LHCN-M2 (cell line): ENCODE data around the gene C5orf34. TPM values are rescaled to one million over a fixed set of nuclear protein-coding genes. Genes with fewer than 3 reads are reported as not detected.
"Not testable (repeated sequence)": the region's sequence is repeated elsewhere in the genome, so short reads cannot be mapped to it uniquely, and the experiment has no call there.

Experiments
- DNase-seq: peaks from one replicate; pipeline ENCODE4 v3.0.0-alpha.2; 2012; ENCODE audit warnings: low read depth
- total RNA-seq: library from RNA; depleted of rRNA; stranded (reverse); fragments of >200 nt; gene quantifications from 2 replicates; pipeline ENCODE4 v1.2.3, GENCODE V29; 2014

Gene C5orf34
- total RNA-seq, 1 experiment from 2014 or later: 11.0 TPM

- DNase-seq: peak; percentile 64
Measured at GRCh38 chr5:43514471-43514815, 505 bp downstream of the C5orf34 start.

GRCh38 chr5:43514025-43514424, 923 bp downstream of the C5orf34 start:
- DNase-seq: no peak

DNA sequence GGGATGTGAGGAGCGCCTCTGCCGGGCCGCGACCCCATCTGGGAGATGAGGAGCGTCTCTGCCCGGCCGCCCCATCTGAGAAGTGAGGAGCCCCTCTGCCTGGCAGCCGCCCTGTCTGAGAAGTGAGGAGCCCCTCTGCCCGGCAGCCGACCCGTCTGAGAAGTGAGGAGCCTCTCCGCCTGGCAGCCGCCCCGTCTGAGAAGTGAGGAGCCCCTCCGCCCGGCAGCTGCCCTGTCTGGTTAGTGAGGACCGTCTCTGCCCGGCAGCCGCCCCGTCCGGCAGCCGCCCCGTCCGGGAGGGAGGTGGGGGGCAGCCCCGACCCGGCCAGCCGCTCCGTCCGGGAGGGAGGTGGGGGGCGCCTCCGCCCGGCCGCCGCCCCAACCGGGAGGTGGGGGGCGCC, 3.9 kb downstream of the C5orf34 start:
- not testable (repeated sequence) for DNase-seq

- DNase-seq: no peak
Measured at GRCh38 chr5:43498581-43498980, 16.4 kb downstream of the C5orf34 start.

DNA sequence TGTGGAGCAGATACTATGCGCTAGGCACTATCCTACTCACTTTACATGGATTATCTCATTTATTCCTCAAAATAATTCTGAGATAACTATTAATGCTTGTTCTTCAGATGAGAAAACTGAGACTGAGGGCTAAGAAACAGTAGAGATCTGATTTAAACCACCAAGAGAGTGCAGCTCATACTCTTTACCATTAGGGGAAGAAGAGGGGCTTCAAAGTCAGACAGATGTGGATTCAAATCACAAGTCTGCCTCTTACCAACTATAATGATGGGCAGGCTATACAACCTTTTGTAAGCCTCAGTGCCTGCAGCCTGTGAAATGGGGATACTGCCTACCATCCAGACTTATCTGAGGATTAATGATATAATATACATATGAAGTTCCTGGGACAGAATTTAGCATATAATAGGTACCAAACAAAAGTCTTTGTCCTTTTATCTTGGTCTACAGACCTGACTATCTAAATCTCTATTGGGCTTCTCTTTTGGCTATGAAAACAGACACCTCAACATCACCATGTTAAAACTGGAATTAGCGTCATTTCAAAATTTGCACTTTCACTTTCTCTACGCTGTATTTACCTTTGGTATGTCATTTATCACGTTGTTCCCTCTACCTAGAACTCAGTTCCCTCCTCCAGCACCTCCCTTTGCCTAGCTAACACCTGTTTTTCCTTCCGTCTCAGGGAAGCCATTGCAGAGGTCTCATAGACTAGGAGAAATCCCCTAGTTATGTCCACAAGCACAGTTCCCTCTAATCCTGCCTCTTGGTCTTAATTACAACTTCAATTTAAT, 17.4 kb downstream of the C5orf34 start:
- no peak for DNase-seq

- DNase-seq: no peak
Measured at GRCh38 chr5:43491326-43491725, 23.6 kb downstream of the C5orf34 start.

- DNase-seq: no peak
Measured at GRCh38 chr5:43486353-43486752, 28.6 kb downstream of the C5orf34 start.

DNA sequence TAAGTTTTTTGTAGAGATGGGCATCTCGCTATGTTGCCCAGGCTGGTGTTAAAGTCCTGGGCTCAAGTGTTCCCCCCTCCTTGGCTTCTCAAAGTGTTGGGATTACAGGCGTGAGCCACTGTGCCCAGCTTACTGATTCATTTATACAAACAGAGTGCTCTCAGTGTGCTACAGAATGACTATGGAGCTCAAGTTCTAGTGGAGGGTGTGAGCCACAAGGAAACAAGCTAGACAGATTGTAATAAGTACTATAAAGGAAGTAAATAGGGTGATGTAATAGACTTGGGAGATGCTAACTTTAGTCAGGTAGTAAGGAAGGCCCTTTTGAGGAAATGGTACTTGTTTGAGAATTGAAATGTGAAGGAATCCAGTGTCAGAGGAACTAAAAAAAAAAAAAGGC, 29.5 kb downstream of the C5orf34 start:
- no peak for DNase-seq

DNA sequence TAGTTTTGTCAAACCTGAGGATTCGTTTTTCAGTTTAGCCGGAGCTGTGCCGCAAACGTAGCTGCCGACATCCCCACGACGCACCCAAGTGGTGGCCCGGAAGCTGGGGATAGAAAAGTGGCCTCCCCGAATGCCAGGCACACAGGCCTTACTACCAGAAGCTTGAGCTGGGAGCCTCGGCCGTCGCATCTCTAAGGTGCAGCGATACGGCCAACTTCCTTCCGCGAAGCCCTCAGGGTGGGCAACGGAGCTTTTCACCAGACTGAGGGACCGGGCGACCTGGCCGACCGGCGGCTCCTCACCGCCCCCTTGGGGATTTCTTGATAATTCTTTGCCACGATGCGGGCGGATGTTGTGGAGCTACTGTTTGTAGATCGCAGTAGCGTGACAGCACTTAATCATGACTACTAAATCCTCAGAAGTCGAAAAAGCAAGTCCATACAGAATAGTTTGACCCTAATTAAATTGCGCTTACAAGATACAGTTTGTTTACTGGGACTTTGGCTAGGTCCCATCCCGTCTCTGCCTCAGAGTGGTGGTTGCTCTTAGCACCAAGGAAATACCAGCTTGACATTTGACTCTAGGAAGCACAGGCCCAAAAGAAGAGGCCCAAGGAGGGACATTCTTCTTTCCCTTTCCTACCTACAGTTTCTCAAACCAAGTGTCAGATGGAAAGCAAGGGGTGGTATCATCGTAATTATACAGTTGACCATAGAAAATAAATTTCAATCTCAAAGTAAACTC, 30.7 kb downstream of the C5orf34 start:
- peak; percentile 82 for DNase-seq

GRCh38 chr5:43483298-43484105, 31.4 kb downstream of the C5orf34 start, which contains the start of gene TMEM267:
TSS of gene TMEM267 (minus strand) at chr5:43483865. CDS start at chr5:43453969, 29,896 bp downstream.
- DNase-seq: peak; percentile 91

DNA sequence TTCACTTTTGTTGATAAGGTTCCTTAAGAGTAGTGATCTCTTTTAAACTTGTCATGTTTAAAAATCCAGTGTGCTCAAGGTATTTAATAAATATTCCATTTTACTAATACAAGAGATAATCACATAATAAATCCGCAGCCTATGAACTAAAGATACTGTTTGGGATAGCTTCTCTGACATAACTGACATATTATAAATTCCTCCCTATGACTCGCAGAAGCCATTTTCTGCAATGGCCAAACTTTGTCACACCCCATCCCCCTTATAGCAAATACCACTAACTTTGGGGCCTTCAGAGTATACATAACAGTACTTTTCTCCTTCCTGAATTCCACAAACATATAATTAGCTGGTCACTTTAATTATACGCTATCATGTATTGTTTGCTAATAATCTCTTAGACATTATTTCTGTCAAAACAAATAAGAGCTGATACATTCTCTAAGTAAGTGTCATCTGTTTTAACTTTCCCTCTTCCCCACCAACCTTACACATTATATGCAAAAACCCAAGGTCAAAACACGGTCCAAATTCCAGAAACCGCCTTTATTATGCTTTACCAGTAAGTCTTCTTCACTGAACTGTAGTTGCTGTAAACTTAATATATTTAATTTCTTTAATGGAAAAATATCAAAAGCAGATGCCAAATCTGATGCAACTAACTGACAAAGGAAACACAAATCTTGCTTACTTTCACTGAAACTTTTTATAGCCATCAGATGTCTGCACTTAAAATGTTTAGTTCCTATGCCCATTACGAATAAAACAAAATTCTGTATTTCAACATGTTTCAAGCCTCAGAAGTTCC, 32.3 kb downstream of the C5orf34 start:
- peak; percentile 22 for DNase-seq

- no peak for DNase-seq
Measured at GRCh38 chr5:43469671-43470391, 45.1 kb downstream of the C5orf34 start.

DNA sequence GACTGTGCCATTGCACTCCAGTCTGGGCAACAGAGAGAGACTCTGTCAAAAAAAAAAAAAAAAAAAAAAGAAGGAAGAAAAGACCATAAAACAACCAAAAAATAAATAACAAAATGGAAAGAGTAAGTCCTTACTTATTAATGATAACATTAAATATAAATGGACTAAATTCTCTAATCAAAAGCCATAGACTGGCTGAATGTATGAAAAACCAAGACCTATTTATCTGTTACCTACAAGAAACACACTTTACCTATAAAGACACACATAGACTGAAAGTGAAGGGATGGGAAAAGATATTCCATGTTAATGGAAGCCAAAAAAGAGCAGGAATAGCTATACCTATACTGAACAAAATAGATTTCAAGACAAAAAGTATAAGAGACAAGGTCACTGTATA, 47.8 kb downstream of the C5orf34 start:
- DNase-seq: no peak

DNA sequence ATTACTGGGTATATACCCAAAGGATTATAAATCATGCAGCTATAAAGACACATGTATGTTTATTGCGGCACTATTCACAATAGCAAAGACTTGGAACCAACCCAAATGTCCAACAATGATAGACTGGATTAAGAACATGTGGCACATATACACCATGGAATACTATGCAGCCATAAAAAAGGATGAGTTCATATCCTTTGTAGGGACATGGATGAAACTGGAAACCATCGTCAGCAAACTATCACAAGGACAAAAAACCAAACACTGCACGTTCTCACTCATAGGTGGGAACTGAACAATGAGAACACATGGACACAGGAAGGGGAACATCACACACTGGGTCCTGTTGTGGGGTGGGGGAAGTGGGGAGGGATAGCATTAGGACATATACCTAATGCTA, 49.5 kb downstream of the C5orf34 start:
- not testable (repeated sequence) for DNase-seq

- DNase-seq: no peak
Measured at GRCh38 chr5:43461066-43461465, 53.9 kb downstream of the C5orf34 start.

GRCh38 chr5:43456556-43456955, 58.4 kb downstream of the C5orf34 start:
- no peak for DNase-seq

- not testable (repeated sequence) for DNase-seq
Measured at GRCh38 chr5:43441575-43441974, 73.4 kb downstream of the C5orf34 start.

DNA sequence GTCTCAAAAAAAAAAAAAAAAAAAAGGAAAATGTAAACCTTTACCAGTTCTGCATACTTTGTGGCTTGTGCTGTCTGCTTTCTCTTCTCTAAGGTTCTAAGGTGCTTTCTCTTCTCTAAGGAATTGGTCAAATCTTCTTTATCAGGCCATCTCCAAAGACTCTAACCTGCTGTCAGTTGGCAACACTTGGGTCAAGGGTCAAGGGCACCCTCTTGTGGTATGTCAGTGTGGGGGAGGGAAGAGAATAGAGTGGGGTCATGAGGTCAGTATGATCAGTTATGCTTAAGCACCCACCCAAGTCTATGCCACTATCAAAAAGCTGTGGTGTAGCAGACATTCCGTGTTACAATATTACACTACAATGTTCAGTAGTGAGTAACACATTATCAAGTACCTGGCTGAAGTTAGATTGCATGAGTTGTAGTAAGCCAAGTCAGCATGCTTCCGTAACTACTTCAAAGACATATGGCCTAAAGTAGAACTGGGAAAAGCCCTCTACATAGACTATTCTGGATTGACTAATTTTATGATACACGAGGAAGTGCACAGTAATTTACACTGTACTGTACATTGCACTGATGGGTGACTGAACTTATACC, 77.8 kb downstream of the C5orf34 start:
- no peak for DNase-seq
